HG02885 (cell line): ENCODE measurements around the gene C2orf92.
"Not testable (repeated sequence)": the region's sequence is repeated elsewhere in the genome, so short reads cannot be mapped to it uniquely, and the experiment has no call there.

Source experiments
- ATAC-seq: cut with Tn5 transposase; IDR thresholded peaks from one replicate; pipeline ENCODE4 v1.9.1; 2021; ENCODE audit warnings: mild to moderate bottlenecking; ENCODE audit not compliant: unreplicated experiment, poor library complexity

C2orf92 gene

DNA sequence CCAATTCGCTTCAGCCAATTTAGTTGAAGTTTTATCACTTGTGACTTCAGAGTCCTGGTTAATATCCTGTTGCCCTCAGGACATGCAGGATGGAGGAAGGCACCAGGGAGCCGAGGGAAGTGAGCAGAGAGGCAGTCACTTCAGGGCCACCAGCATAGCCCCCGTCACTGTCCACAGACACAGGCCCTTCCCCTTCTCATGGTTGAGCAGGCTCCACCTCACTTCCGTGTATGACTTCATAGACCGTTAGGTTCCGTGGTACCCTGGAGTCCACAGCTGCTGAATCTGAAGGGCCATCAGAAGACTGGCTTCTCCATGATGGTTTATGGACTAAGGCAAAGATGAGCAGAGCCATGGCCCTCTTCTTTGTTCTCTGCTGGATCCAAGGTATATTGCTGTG is at the start of gene C2orf92:
Gene C2orf92, plus strand, starts transcription at position 266 of the 400 bp plus-strand sequence. Its CDS starts 76 bp downstream, at position 342.
- peak; percentile 46 for ATAC-seq

DNA sequence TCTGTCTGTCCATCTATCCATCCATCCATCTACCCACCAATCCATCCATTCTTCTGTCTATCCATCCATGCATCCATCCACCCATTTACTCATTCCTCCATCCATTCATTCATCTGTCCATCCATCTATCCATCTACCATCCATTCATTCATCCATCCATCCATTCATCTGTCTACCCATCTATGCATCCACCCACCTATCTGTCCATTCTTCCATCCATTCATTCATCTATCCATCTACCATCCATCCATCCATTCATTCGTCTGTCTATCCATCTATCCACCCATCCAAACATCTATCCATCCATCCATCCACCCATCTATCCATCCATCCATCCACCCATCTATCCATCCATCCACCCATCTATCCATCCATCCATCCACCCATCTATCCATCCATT is 49.0 kb upstream of the C2orf92 start:
- ATAC-seq = not testable (repeated sequence)

DNA sequence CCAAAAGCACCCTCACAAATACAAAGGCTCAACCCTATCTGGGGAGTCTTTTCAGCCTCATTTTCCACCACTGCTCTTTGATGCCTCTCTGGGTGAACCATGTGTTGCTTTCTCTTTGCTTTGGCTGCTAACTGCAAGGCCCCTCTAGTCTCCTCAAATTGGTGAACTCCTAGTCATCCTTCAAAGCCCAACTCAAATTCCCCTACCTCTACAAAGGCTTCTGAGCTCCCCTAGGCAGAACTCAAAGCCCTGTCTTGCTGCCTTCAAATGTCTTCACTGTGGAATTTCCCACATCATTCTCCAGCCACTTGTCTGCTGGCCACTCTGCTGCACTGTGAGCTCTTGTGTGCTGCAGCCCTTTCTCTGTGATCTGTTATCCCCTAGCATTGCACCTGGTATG is 46.5 kb upstream of the C2orf92 start:
- ATAC-seq = not testable (repeated sequence)

DNA sequence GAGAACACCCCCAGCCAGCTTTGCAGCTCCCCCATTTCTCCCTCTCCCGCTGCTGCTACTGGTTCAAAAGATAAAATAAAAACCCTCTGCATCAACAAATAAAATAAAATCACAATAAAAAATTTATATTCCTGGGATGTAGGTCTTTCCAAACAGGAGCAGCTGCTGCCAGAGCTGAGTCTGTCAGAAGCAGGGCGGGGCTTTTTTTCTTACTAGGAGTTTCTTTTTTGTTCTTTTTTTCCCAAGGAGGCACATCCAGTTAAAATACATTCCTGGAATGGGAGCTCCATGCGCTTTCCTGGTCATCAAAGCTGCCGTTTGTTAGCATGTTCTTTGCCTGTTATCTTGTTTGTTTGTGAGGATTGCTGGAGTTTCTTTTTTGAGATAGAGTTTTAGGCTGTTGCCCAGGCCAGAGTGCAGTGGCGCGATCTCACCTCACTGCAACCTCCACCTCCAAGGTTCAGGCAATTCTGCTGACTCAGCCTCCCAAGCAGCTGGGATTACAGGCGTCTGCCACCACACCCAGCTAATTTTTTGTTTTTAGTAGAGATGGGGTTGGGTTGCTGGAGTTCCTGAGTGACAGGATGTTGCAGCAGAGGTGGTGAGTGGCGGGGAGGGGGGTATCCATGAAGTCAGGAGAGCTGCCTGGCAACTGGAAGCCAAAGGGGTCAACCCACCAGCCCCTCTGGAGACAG is 44.0 kb upstream of the C2orf92 start:
- not testable (repeated sequence) for ATAC-seq

DNA sequence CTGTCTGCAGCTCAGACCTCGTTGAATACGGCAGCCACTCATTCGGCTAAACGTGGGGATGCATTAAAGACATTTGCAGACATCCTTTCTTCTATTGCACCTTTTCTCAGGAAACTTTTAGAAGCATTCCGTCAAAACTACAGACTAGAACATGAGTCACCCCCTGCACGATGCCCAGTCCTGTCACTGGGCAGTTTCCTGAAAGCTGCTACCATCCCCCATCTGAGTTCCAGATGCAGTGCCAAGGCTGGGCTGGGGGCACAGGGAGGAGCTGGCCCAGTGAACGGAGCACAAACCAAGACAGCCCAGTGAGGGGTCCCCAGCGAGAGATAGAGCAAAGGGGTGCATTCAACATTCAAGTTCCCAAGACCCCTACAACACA is 43.5 kb upstream of the C2orf92 start:
- not testable (repeated sequence) for ATAC-seq

DNA sequence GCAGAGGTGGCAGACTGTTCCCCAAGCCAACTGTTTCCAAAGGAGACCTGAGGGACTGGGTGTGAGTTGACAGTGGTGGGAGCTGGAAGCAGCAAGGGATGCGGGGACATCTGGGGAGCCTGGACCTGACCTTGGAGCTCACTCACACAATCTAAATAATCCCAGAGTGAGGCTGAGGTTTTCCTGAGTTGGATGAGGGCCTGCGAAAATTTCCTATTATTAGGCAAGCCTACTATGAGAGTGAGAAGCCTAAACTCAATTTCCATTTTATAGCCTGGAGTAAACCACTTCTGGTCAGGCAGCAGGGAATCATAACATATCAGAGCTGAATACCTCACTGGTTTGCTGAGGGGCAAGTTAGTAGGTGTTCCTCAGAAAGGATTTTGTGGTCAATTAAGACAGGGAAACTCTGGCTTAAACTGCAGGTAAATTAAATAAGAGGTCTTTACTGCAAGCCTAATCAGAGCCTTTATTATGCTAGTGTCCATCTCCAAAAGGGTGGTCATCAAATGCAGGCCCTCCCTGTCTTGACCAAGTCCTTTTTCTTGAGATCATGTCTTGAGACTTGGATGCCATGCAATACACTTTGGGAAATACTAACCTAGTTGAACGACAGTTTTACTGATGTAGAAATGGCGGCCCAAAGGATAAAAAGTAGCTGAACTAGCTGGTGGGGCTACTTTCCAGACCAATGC is 25.3 kb upstream of the C2orf92 start:
- ATAC-seq = no peak

DNA sequence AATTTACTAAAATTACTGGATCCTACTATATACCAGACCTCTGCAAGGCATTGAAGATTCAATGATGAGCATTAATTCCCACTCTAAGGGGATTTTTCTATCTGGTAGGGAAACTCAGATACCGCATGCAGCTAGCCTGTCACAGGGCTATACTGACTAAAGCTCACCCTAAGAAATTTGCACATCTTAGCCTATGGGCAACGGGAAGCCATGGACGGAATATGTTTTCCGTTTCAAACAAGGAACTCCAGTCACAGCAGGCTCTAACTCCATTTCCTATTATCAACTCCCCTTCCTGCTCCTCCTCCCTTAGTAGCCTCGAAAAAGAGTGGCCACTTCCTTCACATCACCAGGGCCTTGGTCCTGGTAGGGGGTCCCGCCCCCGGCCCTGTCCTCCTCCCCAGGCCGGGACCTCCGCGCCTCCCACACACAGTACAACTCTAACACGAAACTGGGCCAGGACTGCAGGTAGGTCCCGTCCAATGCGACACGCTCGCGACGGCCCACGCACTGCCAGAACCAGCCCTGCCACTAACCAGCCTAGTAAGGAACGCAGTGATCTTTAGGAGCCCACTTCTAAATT is 24.3 kb upstream of the C2orf92 start:
- ATAC-seq = peak; percentile 46

DNA sequence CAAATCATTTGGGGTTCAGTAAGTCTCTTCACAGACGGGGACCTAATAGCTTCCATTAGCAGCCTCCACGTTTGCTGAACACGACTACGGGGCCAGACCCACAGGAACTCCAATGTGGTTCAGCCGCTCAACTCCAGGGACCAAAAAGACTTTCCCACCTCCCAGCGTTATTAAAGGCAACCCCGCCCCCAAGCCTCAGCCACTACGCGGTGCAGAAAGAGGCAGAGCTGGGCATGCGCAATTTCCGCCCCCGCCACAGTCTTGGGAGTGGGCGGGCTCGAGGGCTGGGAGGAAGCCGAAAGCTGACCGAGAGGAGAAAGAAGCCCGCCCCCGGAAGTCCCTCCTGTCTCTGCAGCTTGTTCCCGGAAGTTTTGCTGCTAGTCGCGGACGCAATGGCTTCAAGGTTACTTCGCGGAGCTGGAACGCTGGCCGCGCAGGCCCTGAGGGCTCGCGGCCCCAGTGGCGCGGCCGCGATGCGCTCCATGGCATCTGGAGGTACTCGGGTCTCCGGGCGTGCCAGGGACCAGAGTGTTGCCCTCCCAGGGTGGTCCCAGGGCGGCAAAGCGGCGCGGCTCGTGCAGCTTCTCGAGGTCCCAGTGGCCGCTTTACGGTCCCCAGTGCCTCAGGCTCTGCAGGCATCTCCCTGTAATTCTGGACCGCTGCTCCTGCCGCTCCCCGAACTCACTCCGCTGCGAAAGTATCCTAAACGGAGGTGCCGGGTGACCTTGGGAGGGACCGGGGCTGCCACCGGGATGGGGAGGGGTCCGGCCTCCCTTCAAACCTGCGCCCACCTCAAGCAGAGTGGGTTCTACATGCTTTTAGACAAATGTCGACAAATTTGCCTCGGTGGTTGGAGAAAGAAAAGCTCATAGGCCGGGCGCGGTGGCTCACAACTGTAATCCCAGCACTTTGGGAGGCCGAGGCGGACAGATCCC is 23.6 kb upstream of the C2orf92 start, which contains the start of gene COX5B:
Gene COX5B, plus strand, starts transcription at position 368 of the 935 bp plus-strand sequence. Its CDS starts 25 bp downstream, at position 393.
- ATAC-seq = peak; percentile 95

DNA sequence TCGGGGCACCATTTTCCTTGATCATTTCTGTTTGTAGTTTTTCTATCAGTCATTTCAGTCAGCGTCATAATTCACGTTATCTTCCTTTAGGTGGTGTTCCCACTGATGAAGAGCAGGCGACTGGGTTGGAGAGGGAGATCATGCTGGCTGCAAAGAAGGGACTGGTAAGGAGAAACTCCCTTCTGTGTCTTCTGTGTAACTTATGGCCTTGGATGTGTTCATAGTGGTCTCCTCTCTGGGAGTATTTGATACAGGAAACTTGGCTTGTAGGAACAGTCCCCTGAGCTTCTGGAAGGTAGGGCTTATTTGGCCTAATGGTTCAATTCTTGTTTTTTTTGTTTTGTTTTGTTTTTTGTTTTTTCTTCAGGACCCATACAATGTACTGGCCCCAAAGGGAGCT is 22.5 kb upstream of the C2orf92 start:
- no peak for ATAC-seq

DNA sequence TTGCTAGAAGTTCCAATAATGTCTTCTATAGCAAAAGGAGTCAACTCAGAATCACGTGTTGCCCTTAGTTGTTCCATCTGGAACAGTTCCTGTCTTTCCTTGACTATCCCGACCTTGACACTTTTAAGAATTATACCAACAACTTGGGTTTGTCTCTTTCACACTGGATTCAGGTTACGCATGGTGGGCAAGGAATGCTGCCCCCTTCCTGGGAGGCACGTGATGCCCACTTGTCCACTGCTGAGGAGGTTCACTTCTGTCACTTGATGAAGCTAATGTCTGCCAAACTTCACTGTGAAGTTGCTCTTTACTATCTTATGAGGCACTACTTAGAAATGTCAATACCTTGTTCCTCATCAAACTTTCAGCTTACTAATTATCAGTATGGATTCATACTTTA is 18.4 kb upstream of the C2orf92 start:
- no peak for ATAC-seq

DNA sequence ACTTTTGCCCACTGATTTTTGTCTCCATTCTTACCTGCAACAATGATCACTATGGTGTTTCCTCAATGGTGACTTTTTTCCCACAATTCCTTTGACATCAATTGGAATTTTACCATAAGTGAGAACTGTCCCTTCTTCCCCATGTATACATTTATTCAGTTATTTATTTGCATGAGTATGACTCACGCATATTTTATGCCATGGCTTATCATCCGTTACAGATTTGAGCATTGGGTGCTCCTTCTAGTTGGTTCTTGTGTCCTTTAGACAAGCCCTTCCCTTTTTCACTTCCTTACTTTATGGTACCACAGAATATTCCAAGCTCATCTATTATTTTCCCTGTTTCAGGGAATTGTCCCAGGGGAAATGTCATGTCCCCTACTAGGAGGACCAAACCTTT is 16.0 kb upstream of the C2orf92 start:
- ATAC-seq = no peak

DNA sequence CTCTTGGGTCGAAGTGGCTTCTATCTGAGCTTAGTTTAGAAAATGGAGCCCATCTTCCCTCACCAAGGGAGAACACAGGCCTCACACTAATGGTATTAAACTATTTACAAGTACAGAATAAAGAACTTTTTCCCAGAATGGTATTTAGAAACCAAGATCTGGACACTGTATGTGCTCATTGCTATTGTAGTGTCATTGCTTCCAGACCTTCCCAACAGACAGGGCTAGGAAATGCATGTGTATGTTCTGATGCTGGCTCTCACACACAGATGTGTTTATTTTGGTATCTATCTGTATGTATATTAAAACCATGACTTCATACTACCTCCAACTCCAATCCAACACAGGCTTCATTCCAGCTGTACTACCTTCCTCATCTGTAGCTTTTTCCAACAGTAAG is 15.6 kb upstream of the C2orf92 start:
- no peak for ATAC-seq

DNA sequence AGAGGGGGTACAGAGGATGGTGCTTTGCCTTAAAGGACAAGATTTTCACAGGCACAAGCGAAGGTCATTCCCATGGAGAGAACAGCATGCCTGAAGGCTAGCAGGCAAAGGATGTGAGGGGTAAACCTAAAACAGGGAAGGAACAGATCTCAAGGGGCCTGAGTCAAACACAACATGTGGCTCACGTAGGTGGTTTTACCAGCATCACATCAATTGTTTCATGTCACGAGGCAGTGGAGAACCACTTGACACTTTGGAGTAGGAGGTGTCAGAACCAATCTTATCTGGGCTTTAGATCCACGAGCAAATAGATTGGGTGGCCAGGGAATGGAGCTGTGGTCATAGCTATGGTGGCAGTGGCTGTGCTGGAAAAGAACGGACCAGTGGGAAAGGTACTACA is 15.2 kb upstream of the C2orf92 start:
- no peak for ATAC-seq

DNA sequence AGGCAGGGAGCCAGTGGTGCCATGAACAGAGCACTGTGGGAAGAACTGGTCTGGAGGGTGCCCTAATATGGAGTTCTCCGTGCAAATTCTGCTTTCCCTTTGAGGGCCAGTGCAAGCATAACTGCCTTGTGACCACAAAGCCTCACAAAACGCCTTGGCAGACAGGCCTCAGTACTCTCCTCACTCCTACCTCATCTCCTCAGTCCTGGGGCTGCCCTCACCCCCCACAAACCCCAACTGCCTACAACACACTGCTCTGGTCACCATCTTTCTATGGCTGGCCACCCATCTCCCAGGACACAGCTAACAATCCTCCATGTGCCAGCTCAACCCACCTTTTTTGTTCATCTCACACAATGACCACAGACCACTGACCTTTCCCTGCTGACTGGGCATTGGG is 14.7 kb upstream of the C2orf92 start:
- no peak for ATAC-seq

DNA sequence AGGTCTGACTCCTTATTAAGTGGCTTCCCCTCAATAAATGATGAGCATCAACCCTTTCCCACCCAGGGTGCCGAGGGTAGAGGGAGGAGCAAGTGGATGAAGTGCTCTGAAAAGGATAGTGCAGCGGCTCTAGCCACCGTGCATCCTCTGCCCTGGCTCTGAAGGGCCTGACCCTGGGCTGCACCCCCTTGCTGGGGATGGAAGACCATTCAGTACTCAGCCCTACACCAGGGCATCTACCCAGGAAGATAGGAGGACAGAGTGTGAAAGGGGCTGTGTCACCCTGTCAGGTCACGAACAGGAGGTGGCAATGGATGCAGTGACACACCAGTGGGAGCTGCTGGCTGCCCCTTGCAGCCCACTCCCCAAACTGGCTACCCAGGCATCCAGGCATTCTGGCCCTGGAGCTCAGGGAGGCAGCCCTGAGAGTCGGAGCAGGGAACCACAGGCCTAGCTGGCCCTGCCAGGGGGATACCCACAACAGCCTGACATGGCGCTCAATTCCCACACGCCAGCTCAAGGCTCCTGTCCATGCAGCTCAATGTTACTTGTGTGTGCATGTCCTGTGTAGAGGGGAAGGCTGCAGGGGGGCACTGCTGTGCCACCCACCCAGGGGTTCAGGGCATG is 13.3 kb upstream of the C2orf92 start:
- ATAC-seq = no peak

DNA sequence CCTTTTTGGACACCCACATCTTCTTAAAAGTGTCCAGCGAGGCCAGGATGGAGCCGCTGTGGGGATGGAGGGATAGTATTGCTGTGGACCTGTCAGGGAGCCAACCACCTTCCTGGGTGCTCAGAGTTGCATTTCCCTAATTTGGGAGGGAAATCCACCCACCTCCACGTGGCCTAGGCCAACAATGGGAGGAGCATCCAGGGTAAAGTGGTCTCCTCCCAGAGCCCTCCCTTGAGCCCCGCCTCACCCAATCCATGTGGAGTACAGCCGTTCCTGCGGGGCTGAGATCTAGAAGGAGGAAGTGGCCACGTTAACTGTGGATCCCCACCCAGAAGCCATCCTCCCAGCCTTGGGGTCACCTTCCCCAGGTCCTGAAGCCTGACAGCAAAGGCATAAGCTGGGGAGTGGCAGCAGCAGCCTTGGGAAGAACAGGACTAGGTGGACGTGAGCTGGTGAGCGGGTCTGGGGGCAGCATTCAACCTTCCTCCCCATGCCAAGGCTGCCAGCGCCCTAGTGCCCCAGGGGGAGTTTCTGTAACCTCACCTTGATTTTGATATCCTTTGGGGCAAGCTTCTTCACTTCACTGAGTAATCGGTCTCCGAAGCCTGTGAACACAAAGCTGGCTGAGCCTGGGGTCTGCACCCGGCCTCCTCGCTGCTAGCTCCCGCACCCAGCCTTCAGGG is 12.5 kb upstream of the C2orf92 start:
- ATAC-seq = no peak

DNA sequence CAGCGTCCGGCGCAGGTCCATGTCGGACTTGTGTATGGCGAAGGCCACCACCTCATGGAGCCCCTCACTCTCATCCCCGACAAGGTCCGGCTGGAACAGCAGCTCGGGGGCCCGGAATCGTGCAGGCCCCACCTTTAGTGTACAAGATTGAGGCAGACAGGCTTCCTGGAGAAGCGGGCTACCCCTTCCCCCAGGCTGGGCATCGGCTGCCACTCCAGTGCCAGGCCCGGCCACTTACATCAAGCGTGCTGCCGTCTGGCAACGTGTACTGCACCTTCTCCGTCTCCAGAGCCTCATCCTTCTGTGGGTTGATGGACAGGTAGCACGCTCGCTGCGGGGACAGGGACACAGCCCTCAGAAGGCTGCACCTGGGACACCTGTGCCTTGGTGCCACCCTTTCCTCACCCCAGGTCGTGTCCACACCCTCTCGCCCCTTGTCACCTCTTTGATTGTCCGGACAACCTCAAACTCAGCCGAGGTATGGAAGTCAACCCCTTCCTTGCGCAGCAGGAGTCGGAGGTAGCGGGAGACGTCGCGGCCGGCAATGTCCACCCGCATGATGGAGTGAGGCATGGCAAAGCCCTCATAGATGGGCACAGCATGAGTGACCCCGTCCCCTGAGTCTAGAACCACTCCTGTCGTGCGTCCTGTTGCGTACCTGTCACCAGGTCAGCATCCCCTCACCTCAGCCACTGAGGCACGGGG is 11.4 kb upstream of the C2orf92 start:
- no peak for ATAC-seq

DNA sequence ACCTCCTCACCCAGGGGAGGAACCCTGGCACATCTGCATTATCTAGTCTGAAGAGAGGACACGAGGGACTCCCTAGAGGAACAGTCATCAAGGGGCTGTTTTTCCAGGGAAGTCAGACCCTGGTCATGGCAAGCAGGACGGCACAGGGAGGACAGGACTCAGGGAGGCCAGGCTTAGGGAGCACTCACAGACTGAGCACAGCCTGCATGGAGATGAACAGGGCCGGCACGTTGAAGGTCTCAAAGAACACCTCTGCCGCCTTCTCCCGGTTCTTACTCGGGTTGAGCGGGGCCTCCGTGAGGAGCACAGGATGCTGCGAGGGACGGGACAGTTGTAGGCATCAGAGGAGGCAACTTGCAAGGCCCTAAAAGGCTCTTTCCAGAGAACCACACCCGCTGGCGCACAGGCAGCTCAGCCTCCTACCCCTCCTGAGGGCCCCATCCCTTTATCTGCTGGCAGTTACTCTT is 10.8 kb upstream of the C2orf92 start:
- no peak for ATAC-seq
